ENCODE results near the gene EPHA2.

Gene EPHA2

DNA sequence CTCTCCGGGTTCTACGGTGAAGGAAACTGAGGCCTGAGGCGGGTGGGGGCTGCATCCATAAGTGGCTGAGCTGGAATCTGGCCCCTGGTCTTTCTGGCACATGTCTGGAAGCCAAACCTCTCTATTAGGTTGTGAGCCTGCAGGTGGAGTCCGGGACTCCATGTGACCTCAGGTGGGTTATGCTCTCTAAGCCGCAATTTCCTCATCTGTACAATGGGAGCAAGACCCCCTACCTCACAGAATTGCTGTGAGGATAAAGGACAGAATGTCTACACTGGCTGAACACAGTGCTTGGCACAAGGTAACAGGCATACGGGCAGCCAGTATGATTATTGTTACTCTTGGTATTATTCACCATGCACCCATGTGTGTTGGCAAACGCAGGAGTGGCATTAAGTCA is 6.7 kb downstream of the EPHA2 start:
- no peak for DNase-seq

DNA sequence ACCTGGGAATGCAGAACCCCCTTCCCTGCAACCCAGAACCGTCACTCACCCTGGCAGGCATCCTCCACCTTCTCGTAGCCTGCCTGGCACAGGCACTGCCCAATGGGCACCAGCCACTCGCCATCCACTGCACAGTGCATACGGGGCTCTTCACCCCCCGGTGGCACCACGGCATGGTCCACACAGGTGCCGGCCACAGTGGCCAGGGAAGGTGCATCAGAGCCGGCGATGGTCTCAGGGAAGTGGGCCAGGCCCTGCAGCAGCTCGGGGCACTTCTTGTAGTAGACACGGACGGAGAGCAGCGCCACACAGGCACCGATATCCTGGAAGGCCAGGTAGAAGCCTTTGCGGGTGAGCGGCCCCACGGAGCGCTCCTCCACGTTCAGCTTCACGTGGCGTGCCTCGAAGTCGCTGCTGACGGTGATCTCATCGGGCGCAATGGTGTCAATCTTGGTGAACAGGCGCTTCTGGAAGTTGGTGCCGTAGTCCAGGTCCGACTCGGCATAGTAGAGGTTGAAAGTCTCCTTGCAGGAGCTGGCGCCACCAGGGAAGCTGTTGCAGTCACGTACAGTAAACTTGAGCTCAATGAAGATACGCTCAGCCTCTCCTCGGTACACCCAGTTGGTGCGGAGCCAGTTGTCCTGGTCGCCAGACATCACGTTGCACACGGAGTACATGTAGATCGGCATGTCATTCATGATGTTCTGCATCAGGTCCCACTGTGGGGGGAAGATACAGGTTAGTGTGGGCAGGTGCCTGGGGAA is 7.4 kb downstream of the EPHA2 start:
- DNase-seq = no peak

DNA sequence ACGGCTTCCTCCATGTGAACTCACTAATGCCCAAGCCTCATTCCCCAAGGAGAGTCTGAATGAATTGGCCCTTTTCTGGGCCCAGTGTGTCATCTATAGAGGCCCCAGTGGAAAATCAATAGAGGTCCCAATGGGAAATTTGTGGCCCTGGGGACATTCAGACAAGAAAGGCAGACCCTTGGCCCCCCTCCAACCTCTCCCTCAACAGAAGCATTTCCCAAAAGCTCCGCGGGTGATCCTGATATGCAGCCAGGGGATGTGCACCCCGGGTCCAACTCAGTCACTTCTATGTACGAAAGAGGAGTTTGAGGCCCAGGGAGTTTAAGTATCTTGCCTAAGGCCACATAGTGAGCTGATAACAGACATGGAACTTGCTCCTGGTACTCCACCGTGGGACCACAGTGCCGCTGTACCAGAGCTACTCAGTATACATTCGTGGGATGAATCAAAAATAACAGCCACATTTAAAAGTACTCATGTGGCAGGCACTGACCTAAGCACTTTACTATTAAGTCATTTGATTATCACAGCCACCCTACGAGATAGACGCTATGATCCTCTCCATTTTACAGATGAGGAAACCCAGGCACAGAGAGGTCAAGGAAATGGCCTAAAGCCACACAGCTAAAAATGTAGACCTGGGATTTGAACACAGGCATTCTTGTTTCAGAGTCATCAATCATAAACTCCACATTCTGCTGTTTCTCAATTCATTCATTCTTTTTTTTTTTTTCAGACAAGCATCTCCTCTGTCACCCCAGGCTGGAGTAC is 8.5 kb downstream of the EPHA2 start:
- DNase-seq = no peak

- no peak for DNase-seq
These were observed 9.4 kb downstream of the EPHA2 start for GRCh38 chr1:16146279-16147155.

GRCh38 chr1:16145662-16146278 is 10.1 kb downstream of the EPHA2 start:
- DNase-seq = no peak

GRCh38 chr1:16145030-16145661 is 10.7 kb downstream of the EPHA2 start:
- DNase-seq = no peak

DNA sequence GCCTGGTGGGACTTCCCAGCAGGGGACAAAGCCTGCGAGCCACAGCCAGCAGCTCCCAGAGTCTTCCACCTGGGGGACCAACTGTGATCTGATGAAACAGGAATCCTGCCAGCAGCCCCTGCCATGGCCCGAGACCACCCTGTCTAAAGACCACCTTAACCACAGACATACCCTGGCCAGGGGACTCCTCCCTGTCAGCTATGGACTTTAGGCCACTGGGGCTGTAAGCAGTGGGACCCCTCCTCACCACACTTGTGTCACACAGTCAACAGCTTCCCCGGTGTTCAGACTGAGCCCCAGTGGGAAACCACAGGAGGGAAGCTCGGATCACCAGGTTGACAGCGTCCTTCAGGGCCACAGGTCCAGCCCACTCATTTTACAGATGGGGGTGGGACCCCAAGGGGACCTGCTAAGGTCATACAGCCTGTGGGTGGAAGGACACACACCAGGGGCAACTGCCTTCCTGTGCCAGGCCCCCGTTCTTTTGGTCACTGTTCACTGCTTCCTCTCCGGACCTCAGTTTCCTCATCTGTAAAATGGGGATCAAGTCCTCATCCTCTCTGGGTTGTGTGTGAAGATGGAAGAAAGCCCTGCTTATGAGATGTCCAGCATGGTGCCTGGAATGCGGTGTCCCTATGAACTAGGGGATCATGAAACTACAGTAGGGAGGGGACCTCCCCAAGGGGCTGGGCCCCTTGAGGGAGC is 11.4 kb downstream of the EPHA2 start:
- DNase-seq = no peak

GRCh38 chr1:16143566-16144324 is 12.1 kb downstream of the EPHA2 start:
- no peak for DNase-seq

- DNase-seq = no peak
These were observed 12.8 kb downstream of the EPHA2 start for GRCh38 chr1:16143005-16143565.

- no peak for DNase-seq
These were observed 13.4 kb downstream of the EPHA2 start for GRCh38 chr1:16142383-16142995.

DNA sequence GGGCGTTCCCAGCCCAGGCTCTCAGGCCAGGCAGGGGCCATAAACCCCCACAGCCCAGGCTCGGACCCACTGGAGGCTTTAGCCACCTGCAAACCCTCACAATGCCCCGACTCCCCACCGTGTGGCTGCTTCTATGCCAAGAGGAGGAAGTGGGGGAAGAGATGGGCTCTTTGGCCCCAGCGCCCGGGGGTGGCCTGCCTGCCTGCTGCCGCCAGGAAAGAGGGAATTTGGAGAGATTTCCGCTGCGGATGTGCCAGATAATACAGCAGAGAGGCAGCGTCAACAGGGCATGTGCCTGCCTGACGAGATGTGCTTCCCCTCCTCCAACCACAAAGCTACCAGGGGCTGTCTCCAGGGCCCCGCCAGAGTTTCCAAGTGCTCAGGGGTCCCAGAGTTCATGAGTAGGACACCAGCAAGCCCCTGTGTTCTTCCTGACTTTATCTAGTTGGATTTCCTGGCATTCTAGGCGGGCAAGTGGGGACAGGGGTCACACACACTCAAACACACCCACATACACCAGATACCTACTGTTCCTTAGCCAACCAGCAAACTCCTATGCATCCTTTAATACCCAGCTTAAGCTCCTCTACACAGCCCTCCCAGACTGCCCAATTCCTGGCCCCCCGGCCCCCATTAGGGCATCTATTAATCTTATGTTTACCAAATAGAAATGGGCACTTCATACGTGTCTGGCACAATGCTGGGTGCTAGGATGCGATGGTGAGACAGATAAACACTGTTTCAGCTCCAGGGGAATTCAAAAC is 14.1 kb downstream of the EPHA2 start:
- DNase-seq = no peak

GRCh38 chr1:16140068-16140596 is 15.7 kb downstream of the EPHA2 start:
- DNase-seq = no peak

DNA sequence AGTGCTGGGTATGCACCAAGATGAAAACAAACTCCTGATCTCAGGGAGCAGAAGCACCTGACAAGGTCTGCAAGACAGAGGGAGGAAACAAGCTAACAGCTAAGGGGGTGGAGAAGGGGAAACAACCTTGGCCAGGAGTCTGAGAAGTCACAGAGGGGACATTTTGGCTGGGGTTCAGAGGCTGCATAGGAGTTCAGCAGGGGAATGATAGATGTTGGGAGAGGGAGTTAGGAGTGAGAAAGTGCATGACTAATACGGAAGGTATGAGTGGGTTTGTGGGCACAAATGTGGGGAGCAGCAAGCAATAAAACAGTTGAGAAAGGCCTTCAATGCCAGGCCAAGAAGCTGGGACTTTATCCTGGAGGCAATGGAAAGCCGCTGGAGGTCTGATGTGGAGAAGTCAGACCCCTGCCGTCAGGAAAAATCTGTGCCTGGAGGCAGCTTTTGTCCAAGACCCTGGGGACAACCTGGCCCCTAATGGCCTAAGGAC is 16.4 kb downstream of the EPHA2 start:
- no peak for DNase-seq

DNA sequence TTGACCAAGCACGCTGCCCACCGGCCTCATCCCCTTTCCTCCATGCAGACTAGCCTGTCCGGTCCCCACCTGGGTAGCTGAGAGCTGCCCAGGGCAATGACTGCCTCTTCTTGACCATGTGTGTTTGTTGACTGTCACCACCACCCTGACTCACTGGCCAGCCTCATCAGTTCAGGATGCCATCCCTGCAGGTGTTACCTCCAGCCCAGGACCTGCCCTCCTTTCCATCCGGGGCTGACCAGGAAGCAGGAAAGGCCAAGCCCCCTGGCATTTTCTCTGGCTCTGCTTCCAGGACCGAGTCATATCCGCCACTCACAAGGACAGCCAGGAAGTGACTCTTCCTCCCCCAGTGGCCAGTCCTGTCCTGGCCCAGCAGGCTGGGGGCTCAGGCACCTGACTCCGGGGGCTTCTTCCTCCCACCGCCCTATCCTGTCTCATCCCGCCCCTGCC is 17.1 kb downstream of the EPHA2 start:
- DNase-seq = no peak

- DNase-seq = no peak
These were observed 17.9 kb downstream of the EPHA2 start for GRCh38 chr1:16137890-16138467.

- DNase-seq = no peak
These were observed 20.4 kb downstream of the EPHA2 start for GRCh38 chr1:16135501-16135900.

GRCh38 chr1:16134906-16135305 is 21.0 kb downstream of the EPHA2 start:
- DNase-seq = no peak

DNA sequence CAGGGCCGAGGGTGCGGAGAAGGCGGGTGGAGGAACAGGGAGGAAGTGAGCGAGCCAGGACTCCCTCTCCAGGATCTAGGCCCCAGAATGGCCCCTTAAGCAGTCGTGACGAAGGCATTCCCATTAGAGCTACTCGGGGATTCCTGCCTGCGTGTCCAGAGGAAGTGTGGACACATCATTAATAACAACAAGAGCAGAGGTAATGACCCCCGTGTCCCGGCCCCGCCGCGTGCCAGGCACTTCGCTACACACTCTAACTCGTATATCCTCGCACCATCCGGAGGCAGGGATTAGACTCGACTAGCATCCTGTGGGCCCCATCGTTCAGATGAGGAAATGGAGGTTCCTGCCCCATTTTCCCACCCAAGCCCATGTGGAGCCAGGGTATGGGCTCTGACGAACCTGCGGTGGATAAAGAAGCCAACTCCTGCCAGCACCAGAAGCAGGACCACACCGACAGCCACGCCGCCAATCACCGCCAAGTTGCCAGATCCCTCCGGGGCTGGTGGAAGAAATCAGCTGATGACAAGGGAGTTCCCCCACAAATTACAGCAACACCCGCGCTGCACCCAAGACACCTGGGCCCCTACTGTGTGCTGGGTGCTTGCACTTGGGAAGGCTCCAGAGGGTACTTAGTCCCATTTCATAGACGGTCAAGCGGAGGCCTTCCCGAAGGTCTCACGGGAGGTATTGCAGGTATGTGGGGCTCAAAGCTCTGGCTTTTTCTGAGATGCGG is 21.6 kb downstream of the EPHA2 start:
- no peak for DNase-seq

Data from SHP77 treated with DMSO at 0.1 percent for 48 hours (cell line).